Astrocyte of the cerebellum (primary cell): ENCODE measurements around the gene RECQL5.

ENCODE experiments used
- DNase-seq: peaks from one replicate; pipeline ENCODE4 v3.0.0-alpha.2; 2011; ENCODE audit warnings: low read depth
- H3K4me3 ChIP-seq: 2 replicates; pipeline ENCODE4 v1.5.1; 2011; ENCODE audit warnings: mild to moderate bottlenecking, low read depth, low read length, moderate library complexity
- in situ Hi-C: cut with HindIII; loops from 2 replicates; pipeline ENCODE4 v1.10.0; 2017; ENCODE audit warnings: low sequenced_read_pairs
- TF ChIP-seq, protein P1 (sequence below): IDR thresholded peaks from 2 replicates; pipeline ENCODE4 v1.5.1; 2012; ENCODE audit warnings: low read length, low read depth, moderate library complexity, mild to moderate bottlenecking; ENCODE audit errors: missing control alignments

The RECQL5 gene

DNA sequence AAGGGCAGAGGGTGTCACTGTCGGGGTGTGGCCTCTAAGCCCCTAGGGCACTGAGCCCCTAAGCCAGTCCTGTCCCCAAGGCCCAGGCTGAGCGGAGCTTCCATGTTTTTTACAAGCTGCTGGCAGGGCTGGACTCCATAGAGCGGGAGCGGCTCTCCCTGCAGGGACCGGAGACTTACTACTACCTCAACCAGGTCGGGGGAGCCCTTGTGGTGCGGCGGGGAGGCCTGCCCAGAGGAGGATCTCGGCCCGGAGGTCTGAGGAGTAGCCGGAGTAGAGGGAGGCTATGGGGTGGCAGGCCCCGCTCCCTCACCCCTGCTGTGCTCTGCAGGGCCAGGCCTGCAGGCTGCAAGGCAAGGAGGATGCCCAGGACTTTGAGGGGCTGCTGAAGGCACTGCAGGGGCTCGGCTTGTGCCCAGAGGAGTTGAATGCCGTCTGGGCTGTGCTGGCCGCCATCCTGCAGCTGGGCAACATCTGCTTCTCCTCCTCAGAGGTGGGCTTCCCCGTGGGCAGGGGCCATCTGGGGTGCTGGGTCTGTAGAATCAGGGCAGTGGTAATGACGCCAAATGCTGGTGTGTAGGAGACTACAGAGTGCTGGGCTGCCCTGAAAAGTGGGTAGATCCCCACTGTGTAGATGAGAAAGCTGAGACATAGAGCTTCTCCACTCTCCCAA, 74.5 kb downstream of the RECQL5 start:
- TF ChIP-seq, protein P1, sequence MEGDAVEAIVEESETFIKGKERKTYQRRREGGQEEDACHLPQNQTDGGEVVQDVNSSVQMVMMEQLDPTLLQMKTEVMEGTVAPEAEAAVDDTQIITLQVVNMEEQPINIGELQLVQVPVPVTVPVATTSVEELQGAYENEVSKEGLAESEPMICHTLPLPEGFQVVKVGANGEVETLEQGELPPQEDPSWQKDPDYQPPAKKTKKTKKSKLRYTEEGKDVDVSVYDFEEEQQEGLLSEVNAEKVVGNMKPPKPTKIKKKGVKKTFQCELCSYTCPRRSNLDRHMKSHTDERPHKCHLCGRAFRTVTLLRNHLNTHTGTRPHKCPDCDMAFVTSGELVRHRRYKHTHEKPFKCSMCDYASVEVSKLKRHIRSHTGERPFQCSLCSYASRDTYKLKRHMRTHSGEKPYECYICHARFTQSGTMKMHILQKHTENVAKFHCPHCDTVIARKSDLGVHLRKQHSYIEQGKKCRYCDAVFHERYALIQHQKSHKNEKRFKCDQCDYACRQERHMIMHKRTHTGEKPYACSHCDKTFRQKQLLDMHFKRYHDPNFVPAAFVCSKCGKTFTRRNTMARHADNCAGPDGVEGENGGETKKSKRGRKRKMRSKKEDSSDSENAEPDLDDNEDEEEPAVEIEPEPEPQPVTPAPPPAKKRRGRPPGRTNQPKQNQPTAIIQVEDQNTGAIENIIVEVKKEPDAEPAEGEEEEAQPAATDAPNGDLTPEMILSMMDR: no peak
- in situ Hi-C loops: no loop called here
- no peak overlapping the region for H3K4me3 ChIP-seq
- no peak for DNase-seq

DNA sequence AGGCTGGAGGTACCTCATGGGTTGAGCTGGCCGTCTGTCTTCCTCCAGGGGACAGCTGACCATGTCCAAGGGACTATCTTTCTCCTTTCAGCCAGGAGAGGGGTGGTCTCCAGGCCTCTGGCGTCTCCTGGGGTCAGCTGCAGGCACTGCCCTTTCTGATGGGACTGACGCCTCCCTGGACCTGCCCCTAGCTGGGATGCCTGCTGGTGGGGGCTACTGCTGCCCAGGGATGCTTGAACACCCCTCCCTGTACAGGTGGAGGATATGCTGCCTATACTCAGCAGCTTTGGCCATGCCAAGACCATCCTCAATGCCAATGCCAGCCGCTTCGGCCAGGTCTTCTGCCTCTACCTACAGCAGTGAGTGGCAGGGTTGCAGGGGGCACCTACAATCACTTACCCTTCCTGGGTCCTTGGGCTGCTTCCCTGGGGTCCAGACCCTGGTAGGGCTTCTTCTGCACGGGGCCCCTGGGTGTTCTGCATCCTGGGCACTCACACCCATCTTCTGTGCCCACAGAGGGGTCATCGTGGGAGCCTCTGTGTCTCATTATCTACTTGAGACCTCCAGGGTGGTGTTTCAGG, 75.1 kb downstream of the RECQL5 start:
- DNase-seq: no peak
- in situ Hi-C loops: no loop called here
- TF ChIP-seq, protein P1: no peak
- no peak overlapping the region for H3K4me3 ChIP-seq

DNA sequence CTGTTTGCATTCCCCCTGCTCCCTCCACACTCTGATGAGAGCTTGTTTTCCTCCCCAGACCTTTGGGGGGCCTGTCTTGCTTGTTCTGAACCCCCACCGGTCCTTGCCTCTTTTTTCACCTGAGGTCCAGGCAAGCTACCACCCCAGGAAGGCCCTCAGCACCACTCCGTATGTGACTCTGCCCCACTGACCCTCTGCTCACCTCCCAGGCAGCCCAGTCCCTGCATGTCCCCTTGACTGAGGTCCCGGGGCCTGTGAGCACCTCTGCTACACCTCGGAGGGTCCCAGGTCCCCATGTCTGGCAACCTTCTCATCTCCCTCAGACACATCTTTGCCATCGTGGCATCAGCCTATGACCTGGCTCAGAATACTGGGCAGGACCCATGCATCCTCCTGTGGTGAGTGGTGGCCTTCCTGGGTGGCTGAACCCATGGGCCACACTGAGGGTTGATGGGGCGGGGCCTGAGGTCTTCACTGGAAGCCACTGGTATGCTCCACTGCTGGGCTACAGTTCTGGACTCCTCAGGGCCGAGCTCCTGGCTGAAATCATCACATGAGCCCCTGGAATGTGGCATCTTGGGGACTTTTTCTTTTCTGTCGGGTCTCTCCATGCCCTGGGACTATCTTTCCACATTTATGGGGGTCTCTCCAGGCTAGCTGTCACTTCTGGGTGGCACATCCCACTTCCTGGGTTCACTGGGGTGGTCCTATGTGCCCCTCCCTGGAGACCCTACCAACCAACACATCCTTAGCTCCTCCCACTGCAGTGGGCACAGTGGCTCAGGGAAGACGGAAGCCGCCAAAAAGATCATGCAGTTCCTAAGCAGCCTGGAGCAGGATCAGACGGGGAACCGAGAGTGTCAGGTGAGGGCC, 75.9 kb downstream of the RECQL5 start:
- in situ Hi-C loops: no loop called here
- TF ChIP-seq, protein P1: no peak
- H3K4me3 ChIP-seq: no peak overlapping the region
- no peak for DNase-seq

DNA sequence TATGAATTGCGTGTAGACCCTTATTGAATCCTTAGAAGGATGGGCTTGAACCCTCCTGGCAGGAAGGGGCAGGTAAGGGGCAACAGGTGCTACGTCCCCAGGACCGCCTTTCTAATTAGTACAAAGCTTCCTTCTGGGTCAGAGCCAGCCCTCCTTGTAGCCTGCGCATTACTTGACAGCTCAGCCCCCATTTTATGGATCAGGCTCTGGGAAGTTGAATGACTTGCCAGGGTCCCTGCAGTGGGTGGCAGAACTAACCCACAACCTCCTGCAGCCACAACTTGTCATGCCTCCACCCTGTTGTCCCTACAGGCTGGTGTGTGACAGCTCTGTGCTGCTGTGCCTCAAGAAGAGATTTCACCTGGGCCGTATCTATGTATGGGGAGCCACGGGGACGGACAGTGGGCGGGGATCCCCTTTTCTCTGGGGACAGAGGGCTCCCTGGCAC, 76.6 kb downstream of the RECQL5 start:
- no peak overlapping the region for H3K4me3 ChIP-seq
- no peak for DNase-seq
- TF ChIP-seq, protein P1: no peak
- in situ Hi-C loops: no loop called here

DNA sequence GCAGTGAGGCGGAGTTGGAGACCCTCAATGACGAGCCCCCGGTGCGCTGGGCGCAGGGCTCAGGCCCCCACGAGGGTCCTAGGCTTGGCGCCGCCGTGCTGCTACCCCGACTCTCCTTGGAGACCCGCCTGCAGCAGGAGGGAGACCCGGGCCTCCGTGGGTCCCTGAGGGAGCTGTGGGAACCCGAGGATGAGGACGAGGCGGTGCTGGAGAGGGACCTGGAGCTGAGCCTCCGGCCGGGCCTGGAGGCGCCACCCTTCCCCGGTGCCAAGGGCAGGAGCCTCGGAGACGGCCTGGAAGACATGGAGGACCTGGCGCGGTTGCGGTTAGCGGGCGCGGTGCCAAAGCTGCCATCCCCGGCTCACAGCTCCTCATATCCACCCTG, 77.0 kb downstream of the RECQL5 start:
- TF ChIP-seq, protein P1: no peak
- H3K4me3 ChIP-seq: peak overlapping the region; percentile 39
- DNase-seq: no peak
- in situ Hi-C loops: no loop called here

DNA sequence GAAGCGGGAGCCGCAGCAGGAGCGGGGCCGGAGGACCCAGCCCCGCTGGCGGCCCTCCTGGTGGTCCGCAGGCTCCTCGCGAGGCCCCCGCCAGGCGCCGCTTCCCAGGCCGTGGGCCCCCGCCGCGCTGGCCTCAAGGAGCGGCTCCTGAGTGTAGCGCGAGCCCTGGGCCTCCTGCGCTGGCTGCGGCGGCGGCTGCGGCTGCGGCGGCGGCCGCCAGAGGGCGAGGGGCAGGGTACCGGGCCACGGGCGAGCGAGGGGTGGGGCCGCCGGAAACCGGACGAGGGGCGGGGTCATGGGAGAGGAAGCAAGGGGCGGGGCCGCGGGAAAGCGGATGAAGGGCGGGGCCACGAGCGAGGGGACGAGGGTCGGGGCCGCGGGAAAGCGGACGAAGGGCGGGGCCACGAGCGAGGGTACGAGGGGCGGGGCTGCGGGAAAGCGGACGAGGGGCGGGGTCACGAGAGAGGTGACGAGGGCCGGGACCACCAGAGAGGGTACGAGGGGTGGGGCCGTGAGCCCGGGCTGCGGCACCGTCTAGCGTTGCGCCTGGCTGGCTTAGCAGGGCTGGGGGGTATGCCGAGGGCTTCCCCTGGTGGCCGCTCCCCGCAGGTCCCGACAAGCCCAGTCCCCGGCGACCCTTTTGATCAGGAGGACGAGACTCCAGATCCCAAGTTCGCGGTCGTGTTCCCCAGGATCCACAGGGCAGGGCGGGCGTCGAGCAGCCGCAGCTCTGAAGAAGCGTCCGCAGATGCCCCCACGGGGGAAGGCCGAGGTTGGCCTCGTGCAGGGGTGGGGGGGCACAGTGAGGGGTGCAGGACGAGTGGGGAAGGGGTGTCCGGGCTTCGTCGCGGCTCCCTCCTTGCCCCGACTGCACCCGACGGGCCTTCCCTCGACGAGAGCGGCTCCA, 77.7 kb downstream of the RECQL5 start:
- TF ChIP-seq, protein P1: no peak
- peak overlapping the region; percentile 39 for H3K4me3 ChIP-seq
- in situ Hi-C loops: no loop called here
- peak; percentile 37 for DNase-seq
